ENCODE results near the gene NPHP3.

GRCh38 chr3:132716372-132716771, 5.8 kb downstream of the NPHP3 start:
- no peak for TF ChIP-seq CTCF (IDR thresholded peaks at IDR 0.05; ENCODE audit: insufficient read depth, low read depth, low read length)
- no peak for TF ChIP-seq EZH2 (IDR thresholded peaks at IDR 0.05; ENCODE audit: insufficient read depth, low read length)

Data from astrocyte (in vitro differentiated cells and primary cell).